NCI-H2227 (cell line): ENCODE data around the gene KPNB1.

Source experiments
- DNase-seq: peaks from one replicate; lab custom pipeline; 2025; ENCODE audit not compliant: unreplicated experiment; lab: John Stamatoyannopoulos, UW

The KPNB1 gene

GRCh38 chr17:47649153-47649971 is at the start of gene KPNB1:
Gene KPNB1 (plus strand): TSS chr17:47649919. CDS start chr17:47650245, 326 bp downstream.
- DNase-seq, result peak; percentile 100

- DNase-seq, result peak; percentile 57
These were observed 45.7 kb upstream of the KPNB1 start for GRCh38 chr17:47603830-47604597.

GRCh38 chr17:47604598-47604927 is 45.2 kb upstream of the KPNB1 start:
- DNase-seq, result peak; percentile 57

GRCh38 chr17:47605011-47605410 is 44.7 kb upstream of the KPNB1 start:
- DNase-seq, result no peak

- DNase-seq, result no peak
These were observed 42.2 kb upstream of the KPNB1 start for GRCh38 chr17:47607481-47607880.

- no peak for DNase-seq
These were observed 38.1 kb upstream of the KPNB1 start for GRCh38 chr17:47611372-47612350.

- DNase-seq, result peak; percentile 70
These were observed 33.8 kb upstream of the KPNB1 start for GRCh38 chr17:47615766-47616424.

GRCh38 chr17:47618410-47618809 is 31.3 kb upstream of the KPNB1 start:
- peak; percentile 12 for DNase-seq

- no peak for DNase-seq
These were observed 29.0 kb upstream of the KPNB1 start for GRCh38 chr17:47620503-47621245.

GRCh38 chr17:47621293-47622179 is 28.2 kb upstream of the KPNB1 start:
- peak; percentile 74 for DNase-seq

- DNase-seq, result no peak
These were observed 27.6 kb upstream of the KPNB1 start for GRCh38 chr17:47622180-47622549.

GRCh38 chr17:47624727-47625068 is 25.0 kb upstream of the KPNB1 start:
- DNase-seq, result no peak

GRCh38 chr17:47628014-47628566 is 21.6 kb upstream of the KPNB1 start:
- no peak for DNase-seq

GRCh38 chr17:47629826-47630225 is 19.9 kb upstream of the KPNB1 start:
- DNase-seq, result no peak

GRCh38 chr17:47630614-47631013 is 19.1 kb upstream of the KPNB1 start:
- no peak for DNase-seq

- no peak for DNase-seq
These were observed 16.7 kb upstream of the KPNB1 start for GRCh38 chr17:47632991-47633390.

- DNase-seq, result no peak
These were observed 15.7 kb upstream of the KPNB1 start for GRCh38 chr17:47633996-47634395.

- DNase-seq, result no peak
These were observed 14.8 kb upstream of the KPNB1 start for GRCh38 chr17:47634870-47635269.

- no peak for DNase-seq
These were observed 14.0 kb upstream of the KPNB1 start for GRCh38 chr17:47635734-47636133.
